ENCODE data around the gene OR13G1. TPM values are rescaled to one million over a fixed set of nuclear protein-coding genes. Genes with fewer than 3 reads are reported as not detected.

The OR13G1 gene
- total RNA-seq, 1 donor from 2014 or later: not detected

DNA sequence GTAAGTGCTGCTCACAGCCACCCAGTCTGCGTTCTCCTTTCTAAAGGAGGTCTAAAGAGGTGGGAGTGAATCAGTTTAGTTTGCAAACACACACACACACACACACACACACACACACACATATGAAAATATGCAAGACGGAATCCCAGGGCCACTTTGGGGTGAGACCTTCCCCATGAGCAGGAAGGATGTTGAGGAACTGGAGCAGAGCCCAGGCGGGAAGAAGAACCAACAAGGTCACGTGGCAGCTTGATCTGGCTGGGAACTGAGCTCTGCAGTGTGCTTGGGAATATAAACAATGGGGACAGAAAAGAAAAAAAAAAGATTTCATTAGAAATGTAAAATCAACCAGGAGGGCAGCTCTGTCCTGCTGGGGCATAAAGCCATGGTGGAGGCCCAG is 41.5 kb downstream of the OR13G1 start:
- H3K9me3 Mint-ChIP-seq (ENCODE audit: low read depth): peaks cover 31% of the 10 kb centered on the region
- no peak overlapping the region for H3K27ac Mint-ChIP-seq (ENCODE audit: unreplicated experiment)
- no peak for DNase-seq (ENCODE audit: low spot score)
- H3K27me3 Mint-ChIP-seq (ENCODE audit: low read depth): no peaks in the 10 kb centered on the region
- TF ChIP-seq, protein P1, sequence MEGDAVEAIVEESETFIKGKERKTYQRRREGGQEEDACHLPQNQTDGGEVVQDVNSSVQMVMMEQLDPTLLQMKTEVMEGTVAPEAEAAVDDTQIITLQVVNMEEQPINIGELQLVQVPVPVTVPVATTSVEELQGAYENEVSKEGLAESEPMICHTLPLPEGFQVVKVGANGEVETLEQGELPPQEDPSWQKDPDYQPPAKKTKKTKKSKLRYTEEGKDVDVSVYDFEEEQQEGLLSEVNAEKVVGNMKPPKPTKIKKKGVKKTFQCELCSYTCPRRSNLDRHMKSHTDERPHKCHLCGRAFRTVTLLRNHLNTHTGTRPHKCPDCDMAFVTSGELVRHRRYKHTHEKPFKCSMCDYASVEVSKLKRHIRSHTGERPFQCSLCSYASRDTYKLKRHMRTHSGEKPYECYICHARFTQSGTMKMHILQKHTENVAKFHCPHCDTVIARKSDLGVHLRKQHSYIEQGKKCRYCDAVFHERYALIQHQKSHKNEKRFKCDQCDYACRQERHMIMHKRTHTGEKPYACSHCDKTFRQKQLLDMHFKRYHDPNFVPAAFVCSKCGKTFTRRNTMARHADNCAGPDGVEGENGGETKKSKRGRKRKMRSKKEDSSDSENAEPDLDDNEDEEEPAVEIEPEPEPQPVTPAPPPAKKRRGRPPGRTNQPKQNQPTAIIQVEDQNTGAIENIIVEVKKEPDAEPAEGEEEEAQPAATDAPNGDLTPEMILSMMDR (IDR thresholded peaks at IDR 0.05): no peak
- peaks cover 5% of the 10 kb centered on the region for H3K4me1 Mint-ChIP-seq (ENCODE audit: low read depth)
- no peak overlapping the region for H3K4me3 Mint-ChIP-seq (ENCODE audit: unreplicated experiment)
- H3K36me3 Mint-ChIP-seq (ENCODE audit: low read depth): no peaks in the 10 kb centered on the region

DNA sequence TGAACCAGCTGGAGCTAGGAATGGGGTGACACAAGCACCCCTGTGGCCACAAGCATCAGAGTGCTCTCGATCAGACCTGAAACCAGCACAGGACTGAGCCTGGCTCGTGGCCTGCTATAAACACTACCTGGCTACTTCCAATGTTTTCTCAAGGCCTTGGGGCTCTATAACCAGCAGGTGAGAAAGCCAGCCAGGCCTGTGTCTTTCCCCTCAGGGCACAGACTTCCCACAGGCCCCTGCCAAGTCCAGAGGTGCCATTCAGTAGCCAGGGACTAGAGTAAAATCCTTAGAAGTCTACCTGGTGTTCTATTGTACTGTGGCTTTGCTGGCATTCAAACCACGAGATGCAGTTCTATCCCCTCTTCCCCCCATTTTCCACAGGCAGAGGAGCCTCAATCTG is 51.6 kb downstream of the OR13G1 start:
- H3K27ac Mint-ChIP-seq (ENCODE audit: unreplicated experiment): no peak overlapping the region

More for the DNA sequence above, 51.6 kb downstream of the OR13G1 start:
- Mint-ChIP-seq H3K9me3 (ENCODE audit: low read depth) (peaks cover 31% of the 10 kb centered on the region), H3K36me3 (ENCODE audit: low read depth) (no peaks in the 10 kb centered on the region), H3K4me3 (ENCODE audit: unreplicated experiment) (no peak overlapping the region), H3K4me1 (ENCODE audit: low read depth) (no peaks in the 10 kb centered on the region), H3K27me3 (ENCODE audit: low read depth) (no peaks in the 10 kb centered on the region)
- DNase-seq (ENCODE audit: low spot score): no peak
- TF ChIP-seq, protein P1 (IDR thresholded peaks at IDR 0.05): no peak

Other genes with a start within 250 kb of the OR13G1 start
- gene OR2B11, start 221.6 kb downstream of the OR13G1 start, total RNA-seq: not detected in 3 replicates
- gene OR2C3, start 143.3 kb downstream of the OR13G1 start, total RNA-seq: not detected in 3 replicates
- gene GCSAML, start 130.6 kb downstream of the OR13G1 start, total RNA-seq: not detected in 3 replicates
- not detected in 3 replicates for gene OR2G2, start 91.4 kb downstream of the OR13G1 start, total RNA-seq
- gene OR2G3, start 74.2 kb downstream of the OR13G1 start, total RNA-seq: not detected in 3 replicates
- gene OR6F1, start 36.9 kb upstream of the OR13G1 start, total RNA-seq: not detected in 3 replicates
- gene OR14K1, start 58.9 kb upstream of the OR13G1 start, total RNA-seq: not detected in 3 replicates
- gene OR14A2, start 68.4 kb upstream of the OR13G1 start, total RNA-seq: not detected in 3 replicates
- gene OR1C1, start 80.8 kb upstream of the OR13G1 start, total RNA-seq: not detected in 3 replicates
- not detected in 3 replicates for gene OR14A16, start 144.4 kb upstream of the OR13G1 start, total RNA-seq
- gene OR11L1, start 162.2 kb upstream of the OR13G1 start, total RNA-seq: not detected in 3 replicates
- 0.41 to 1.7 TPM (median 0.70 TPM) in 3 replicates for gene TRIM58, start 177.4 kb upstream of the OR13G1 start, total RNA-seq
- 0.75 TPM in 1 of 3 replicates, not detected in the others for gene OR2W3, start 215.8 kb upstream of the OR13G1 start, total RNA-seq
- not detected in 3 replicates for gene OR2T8, start 240.5 kb upstream of the OR13G1 start, total RNA-seq
- gene OR2AJ1, start 245.2 kb upstream of the OR13G1 start, total RNA-seq: not detected in 3 replicates